ENCODE results near the gene AKR1C8. TPM values are rescaled to one million over a fixed set of nuclear protein-coding genes. Genes with fewer than 3 reads are reported as not detected.
"Not testable (repeated sequence)": the region's sequence is repeated elsewhere in the genome, so short reads cannot be mapped to it uniquely, and the experiment has no call there.

Gene AKR1C8
- total RNA-seq, 4 donors from 2014 or later = not detected

DNA sequence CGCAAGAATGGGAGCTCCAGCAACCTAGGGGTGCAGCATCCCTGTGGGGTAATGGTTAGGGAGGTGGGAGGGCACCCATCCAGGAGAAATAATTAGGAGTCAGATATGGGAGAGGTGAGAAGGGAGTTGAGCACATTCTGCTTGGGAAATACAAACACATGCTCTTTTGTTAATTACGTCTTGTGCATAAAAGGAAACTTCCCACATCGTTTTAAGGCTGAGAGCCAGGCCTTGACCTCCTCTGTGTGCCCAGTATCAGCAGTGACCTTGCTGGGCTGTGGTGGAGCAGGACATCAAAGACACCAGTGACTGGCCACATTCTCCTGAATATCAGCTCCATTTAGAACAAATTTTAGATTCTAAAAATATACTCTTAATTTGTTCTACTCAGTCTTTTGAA, 34.3 kb upstream of the AKR1C8 start:
- Histone ChIP-seq H3K4me3 (no peak overlapping the region), H3K9me3 (peaks cover 0 to 6% (median 0%) of the 10 kb centered on the region in 3 donors), H3K36me3 (no peaks in the 10 kb centered on the region), H3K4me1 (no peaks in the 10 kb centered on the region), H3K27me3 (no peaks in the 10 kb centered on the region), H3K27ac (no peak overlapping the region)
- DNase-seq = no peak
- intact Hi-C loops (cut with DNase I) = no loop called here
- TF ChIP-seq POLR2A (IDR thresholded peaks at IDR 0.05) = no peak
- TF ChIP-seq, protein P1, sequence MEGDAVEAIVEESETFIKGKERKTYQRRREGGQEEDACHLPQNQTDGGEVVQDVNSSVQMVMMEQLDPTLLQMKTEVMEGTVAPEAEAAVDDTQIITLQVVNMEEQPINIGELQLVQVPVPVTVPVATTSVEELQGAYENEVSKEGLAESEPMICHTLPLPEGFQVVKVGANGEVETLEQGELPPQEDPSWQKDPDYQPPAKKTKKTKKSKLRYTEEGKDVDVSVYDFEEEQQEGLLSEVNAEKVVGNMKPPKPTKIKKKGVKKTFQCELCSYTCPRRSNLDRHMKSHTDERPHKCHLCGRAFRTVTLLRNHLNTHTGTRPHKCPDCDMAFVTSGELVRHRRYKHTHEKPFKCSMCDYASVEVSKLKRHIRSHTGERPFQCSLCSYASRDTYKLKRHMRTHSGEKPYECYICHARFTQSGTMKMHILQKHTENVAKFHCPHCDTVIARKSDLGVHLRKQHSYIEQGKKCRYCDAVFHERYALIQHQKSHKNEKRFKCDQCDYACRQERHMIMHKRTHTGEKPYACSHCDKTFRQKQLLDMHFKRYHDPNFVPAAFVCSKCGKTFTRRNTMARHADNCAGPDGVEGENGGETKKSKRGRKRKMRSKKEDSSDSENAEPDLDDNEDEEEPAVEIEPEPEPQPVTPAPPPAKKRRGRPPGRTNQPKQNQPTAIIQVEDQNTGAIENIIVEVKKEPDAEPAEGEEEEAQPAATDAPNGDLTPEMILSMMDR (IDR thresholded peaks at IDR 0.05) = no peak
- 65 to 69% methylated on average over 3 of the region's 3 CpGs for WGBS, 2 donors

DNA sequence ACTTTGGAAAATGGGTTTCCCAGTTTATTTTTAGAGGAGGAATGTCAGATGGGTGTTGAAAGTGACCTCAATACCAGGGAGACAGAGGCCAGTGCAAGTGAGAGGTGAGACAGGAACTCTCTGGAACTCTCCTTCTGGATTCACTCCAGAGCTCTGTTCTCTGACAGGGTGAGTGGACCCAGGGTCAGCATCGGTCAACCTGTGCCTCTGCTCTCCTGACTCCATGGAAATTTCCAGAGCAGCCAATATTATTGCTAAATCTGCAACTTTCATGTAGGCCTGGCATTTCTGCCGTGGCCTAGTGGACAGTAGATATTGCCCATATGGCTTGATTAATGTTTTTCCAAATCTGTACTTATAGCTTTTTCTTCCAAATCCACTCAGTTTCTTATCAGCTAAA, 31.9 kb upstream of the AKR1C8 start:
- Histone ChIP-seq H3K9me3 (no peaks in the 10 kb centered on the region), H3K4me1 (no peaks in the 10 kb centered on the region), H3K4me3 (no peak overlapping the region), H3K27ac (no peak overlapping the region), H3K36me3 (no peaks in the 10 kb centered on the region), H3K27me3 (no peaks in the 10 kb centered on the region)
- 40 to 50% methylated on average over 2 of the region's 2 CpGs for WGBS, 2 donors
- TF ChIP-seq, protein P1 (IDR thresholded peaks at IDR 0.05) = no peak
- no peak for TF ChIP-seq POLR2A (IDR thresholded peaks at IDR 0.05)
- intact Hi-C loops (cut with DNase I) = no loop called here
- DNase-seq = no peak

DNA sequence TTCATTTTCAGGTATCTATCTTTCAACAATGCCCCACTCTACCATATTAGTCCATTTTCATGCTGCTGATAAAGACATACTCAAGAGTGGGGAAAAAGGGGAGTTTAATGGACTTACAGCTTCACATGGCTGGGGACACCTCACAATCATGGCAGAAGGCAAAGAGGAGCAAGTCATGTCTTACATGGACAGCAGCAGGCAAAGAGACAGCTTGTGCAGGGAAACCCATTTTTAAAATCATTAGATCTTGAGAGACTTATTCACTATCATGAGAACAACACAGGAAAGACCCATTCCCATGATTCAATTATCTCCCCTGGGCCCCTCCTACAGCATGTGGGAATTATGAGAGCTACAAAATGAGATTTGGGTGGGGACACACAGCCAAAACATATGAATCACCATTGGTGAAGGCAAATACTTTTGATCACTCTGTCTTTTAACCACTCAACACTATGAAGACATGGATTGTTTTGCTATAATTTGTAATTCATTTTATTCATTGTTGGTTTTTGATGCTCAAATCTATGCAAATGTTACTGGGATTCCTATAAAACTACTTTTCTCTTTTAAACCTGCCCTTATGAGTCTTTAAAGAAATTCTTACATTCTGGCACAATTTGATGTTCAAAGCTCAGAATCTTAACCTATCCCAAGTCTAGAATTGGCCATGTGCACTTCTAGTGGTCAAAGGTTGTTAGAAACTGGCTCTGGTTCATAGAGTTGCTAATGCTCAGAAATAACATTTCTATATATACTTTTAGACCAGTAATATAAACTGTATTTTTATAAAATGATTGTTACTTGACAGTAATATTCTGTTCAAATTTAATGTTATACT, 27.0 kb upstream of the AKR1C8 start:
- no peak for DNase-seq
- Histone ChIP-seq H3K4me3 (no peak overlapping the region), H3K36me3 (no peaks in the 10 kb centered on the region), H3K4me1 (no peaks in the 10 kb centered on the region), H3K27ac (no peak overlapping the region), H3K27me3 (no peaks in the 10 kb centered on the region), H3K9me3 (no peaks in the 10 kb centered on the region)
- TF ChIP-seq, protein P1 (IDR thresholded peaks at IDR 0.05) = no peak
- no peak for TF ChIP-seq POLR2A (IDR thresholded peaks at IDR 0.05)
- intact Hi-C loops (cut with DNase I) = no loop called here

DNA sequence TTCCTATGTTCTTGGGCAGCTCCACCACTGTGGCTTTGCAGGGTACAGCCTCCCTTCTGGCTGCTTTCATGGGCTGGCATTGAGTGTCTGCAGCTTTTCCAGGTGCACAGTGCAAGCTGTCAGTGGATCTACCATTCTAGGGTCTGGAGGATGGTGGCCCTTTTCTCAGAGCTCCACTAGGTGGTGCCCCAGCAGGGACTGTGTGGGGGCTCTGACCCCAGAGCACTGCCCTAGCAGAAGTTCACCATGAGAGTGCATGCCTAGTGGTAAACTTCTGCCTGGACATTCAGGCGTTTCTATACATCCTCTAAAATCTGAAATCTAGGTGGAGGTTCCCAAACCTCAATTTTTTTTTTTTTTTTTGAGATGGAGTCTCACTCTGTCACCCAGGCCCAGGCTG, 25.3 kb upstream of the AKR1C8 start:
- H3K4me1 ChIP-seq; intact Hi-C loops (cut with DNase I); H3K27me3 ChIP-seq; H3K27ac ChIP-seq; H3K4me3 ChIP-seq; H3K36me3 ChIP-seq; H3K9me3 ChIP-seq; DNase-seq: not testable (repeated sequence)
- 86% methylated on average over 1 of the region's 1 CpG; no CpG with 5 or more reads in 1 of the 2 donors for whole genome bisulfite sequencing, 2 donors

DNA sequence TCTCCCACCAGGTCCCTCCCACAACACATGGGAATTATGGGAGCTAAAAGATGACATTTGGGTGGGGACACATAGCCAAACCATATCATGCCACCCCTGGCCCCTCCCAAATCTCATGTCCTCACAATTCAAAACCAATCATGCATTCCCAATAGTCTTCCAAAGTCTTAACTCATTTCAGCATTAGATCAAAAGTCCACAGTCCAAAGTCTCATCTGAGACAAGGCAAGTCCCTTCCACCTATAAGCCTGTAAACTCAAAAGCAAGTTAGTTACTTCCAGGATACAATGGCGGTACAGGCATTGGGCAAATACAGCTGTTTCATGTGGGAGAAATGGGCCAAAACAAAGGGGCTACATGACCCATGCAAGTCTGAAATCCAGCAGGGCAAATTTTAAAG, 24.8 kb upstream of the AKR1C8 start:
- intact Hi-C loops (cut with DNase I); H3K9me3 ChIP-seq; H3K36me3 ChIP-seq; DNase-seq; H3K4me3 ChIP-seq; H3K27ac ChIP-seq; H3K4me1 ChIP-seq: not testable (repeated sequence)
- H3K27me3 ChIP-seq = peaks cover 0 to 11% (median 0%) of the 10 kb centered on the region in 4 donors
- WGBS, 2 donors = 92 to 100% methylated on average over 1 of the region's 1 CpG

DNA sequence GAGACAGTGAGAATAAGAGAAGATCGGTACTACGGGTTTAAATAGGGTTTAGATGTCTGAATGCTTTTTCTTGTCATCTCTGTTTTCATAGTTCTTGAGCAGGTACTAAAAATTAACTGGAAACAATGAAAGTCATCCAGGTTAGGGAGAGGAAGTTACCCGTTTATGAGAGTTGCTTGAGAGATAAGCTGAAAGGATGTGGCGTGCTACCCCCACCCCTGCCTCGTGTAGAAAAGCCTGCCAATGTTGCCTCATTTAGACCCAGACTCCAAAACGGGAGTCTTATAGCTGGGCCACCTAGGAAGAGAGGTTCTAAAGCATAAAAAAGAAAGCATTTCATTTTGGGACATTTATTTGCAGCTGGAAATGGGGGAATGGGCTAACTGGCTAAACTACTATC, 21.8 kb upstream of the AKR1C8 start:
- H3K4me1 ChIP-seq = no peaks in the 10 kb centered on the region
- intact Hi-C loops (cut with DNase I) = no loop called here
- no peaks in the 10 kb centered on the region for H3K36me3 ChIP-seq
- no peak for TF ChIP-seq POLR2A (IDR thresholded peaks at IDR 0.05)
- TF ChIP-seq, protein P1 (IDR thresholded peaks at IDR 0.05) = no peak
- H3K9me3 ChIP-seq = peaks cover 0 to 12% (median 10%) of the 10 kb centered on the region in 3 donors
- peaks cover 0 to 11% (median 0%) of the 10 kb centered on the region in 4 donors for H3K27me3 ChIP-seq
- DNase-seq = no peak
- no peak overlapping the region for H3K27ac ChIP-seq
- 67 to 70% methylated on average over 6 of the region's 6 CpGs for WGBS, 2 donors
- H3K4me3 ChIP-seq = no peak overlapping the region
